Suppressor macrophage (primary cell): ENCODE measurements around the gene ACOD1.

ENCODE experiments used
- DNase-seq, 4 experiments: peaks; one replicate each; pipeline ENCODE4 v3.0.0-alpha.2; 2020 to 2022

Gene ACOD1

GRCh38 chr13:76991796-76992547 is 43.7 kb downstream of the ACOD1 start, which contains the start of gene CLN5:
Gene CLN5, plus strand, starts transcription at chr13:76992081. Its CDS starts 18 bp downstream, at chr13:76992099.
- DNase-seq = peak; percentile 95 to 98 (median 98)

GRCh38 chr13:76992548-76993001 is 44.3 kb downstream of the ACOD1 start:
- peak; percentile 17 to 56 (median 42) for DNase-seq

- peak; percentile 55 to 81 (median 72) for DNase-seq
These were observed 44.7 kb downstream of the ACOD1 start for GRCh38 chr13:76993021-76993420.

GRCh38 chr13:76993473-76993872 is 45.2 kb downstream of the ACOD1 start:
- no peak for DNase-seq

- DNase-seq = no peak
These were observed 46.0 kb downstream of the ACOD1 start for GRCh38 chr13:76994281-76994680.

- no peak for DNase-seq
These were observed 52.2 kb downstream of the ACOD1 start for GRCh38 chr13:77000475-77000874.

GRCh38 chr13:77001540-77001939 is 53.2 kb downstream of the ACOD1 start:
- no peak for DNase-seq

GRCh38 chr13:77001963-77002587 is 53.8 kb downstream of the ACOD1 start:
- DNase-seq = no peak

GRCh38 chr13:77002590-77003190 is 54.4 kb downstream of the ACOD1 start:
- DNase-seq = peak in 3 of 4 experiments; percentile 20 to 48 (median 35)
